GM23338 (cell line): ENCODE data around the gene TPK1.

Experiments
- CREB1 ChIP-seq: fragments of 250-450 bp; sonication (Bioruptor Pico); IDR thresholded peaks from 2 replicates; pipeline ENCODE4 v1.5.0; 2020; ENCODE audit warnings: low read depth, mild to moderate bottlenecking, moderate library complexity
- CTCF ChIP-seq, 2 experiments: fragments of 200-600 bp in 1 of 2; sonication (generic) in 1 of 2; conservative IDR thresholded peaks; 2 replicates each; pipeline versions ENCODE4 v1.5.1 to v1.6.1; 2016 to 2017; ENCODE audit warnings: antibody characterized with exemption in 2 of 2, low read depth in 2 of 2, mild to moderate bottlenecking in 2 of 2, moderate library complexity in 1 of 2
- EZH2 ChIP-seq: fragments of 200-600 bp; sonication (generic); IDR thresholded peaks from one replicate; pipeline ENCODE4 v1.8.0; 2017; ENCODE audit warnings: antibody characterized with exemption, mild to moderate bottlenecking, low read depth; ENCODE audit not compliant: unreplicated experiment
- EZH2phosphoT487 ChIP-seq: fragments of 200-600 bp; sonication (generic); IDR thresholded peaks from one replicate; pipeline ENCODE4 v1.8.1; 2018; ENCODE audit warnings: antibody characterized with exemption; ENCODE audit not compliant: unreplicated experiment
- JUNB ChIP-seq: IDR thresholded peaks from one replicate; pipeline ENCODE4 v1.6.1; 2016; ENCODE audit warnings: antibody characterized with exemption; ENCODE audit not compliant: unreplicated experiment
- POLR2AphosphoS5 ChIP-seq: IDR thresholded peaks from 2 replicates; pipeline ENCODE4 v1.6.1; 2016; ENCODE audit warnings: antibody characterized with exemption, low read depth
- REST ChIP-seq: IDR thresholded peaks from one replicate; pipeline ENCODE4 v1.6.1; 2018; ENCODE audit warnings: antibody characterized with exemption; ENCODE audit not compliant: unreplicated experiment
- ZNF331 ChIP-seq: fragments of 250-450 bp; sonication (Bioruptor Pico); IDR thresholded peaks from 2 replicates; pipeline ENCODE4 v1.5.0; 2020; ENCODE audit warnings: low read depth, mild to moderate bottlenecking, moderate library complexity

- TF ChIP-seq CTCF (conservative IDR thresholded peaks at IDR 0.05; ENCODE audit: low read depth in 2 of 2) = no peak
- no peak for TF ChIP-seq EZH2
- TF ChIP-seq EZH2phosphoT487 = no peak
- no peak for TF ChIP-seq ZNF331 (CRISPR knock-in tag)
- TF ChIP-seq POLR2AphosphoS5 = no peak
- no peak for TF ChIP-seq JUNB
- TF ChIP-seq CREB1 = no peak
- no peak for TF ChIP-seq REST
Measured at GRCh38 chr7:144836545-144836842, 641 bp upstream of the TPK1 start.
